ENCODE measurements around the gene EXOSC9.

The EXOSC9 gene

DNA sequence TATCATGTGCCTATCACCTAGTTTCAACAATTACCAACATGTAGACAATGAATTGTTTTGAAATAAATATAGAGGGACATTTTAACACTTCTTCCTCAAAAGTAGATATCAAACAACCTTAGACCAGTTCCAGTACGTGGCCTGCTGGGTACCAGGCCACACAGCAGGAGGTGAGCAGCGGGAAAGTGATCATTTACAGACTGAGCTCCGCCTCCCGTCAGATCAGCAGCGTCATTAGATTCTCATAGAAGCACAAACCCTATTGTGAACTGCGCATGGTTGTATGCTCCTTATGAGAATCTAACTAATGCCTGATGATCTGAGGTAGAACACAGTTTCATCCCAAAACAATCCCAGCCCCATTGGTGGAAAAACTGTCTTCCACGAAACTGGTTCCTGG, 62.7 kb downstream of the EXOSC9 start:
- no peaks in the 10 kb centered on the region for H3K9me2 ChIP-seq (ENCODE audit: low read depth, low read length)
- H3K27me3 ChIP-seq (ENCODE audit: insufficient read depth, low read length), result no peaks in the 10 kb centered on the region
- TF ChIP-seq CTCF (IDR thresholded peaks at IDR 0.05; ENCODE audit: low read length) (no peak), EZH2 (IDR thresholded peaks at IDR 0.05; ENCODE audit: borderline replicate concordance, low read length) (no peak)
- no peak overlapping the region for H3K4me3 ChIP-seq (ENCODE audit: low read depth, low read length, poor library complexity, severe bottlenecking)
- no peak overlapping the region for H3K9ac ChIP-seq (ENCODE audit: low read length)
- H3K27ac ChIP-seq (ENCODE audit: low read depth, low read length, poor library complexity, severe bottlenecking), result no peak overlapping the region
- no peaks in the 10 kb centered on the region for H4K20me1 ChIP-seq (ENCODE audit: insufficient read depth, low read length)
- no peak overlapping the region for H3K4me2 ChIP-seq (ENCODE audit: low read length)
- no peaks in the 10 kb centered on the region for H3F3A ChIP-seq (ENCODE audit: insufficient read depth, low read length)
- no peaks in the 10 kb centered on the region for H3K4me1 ChIP-seq (ENCODE audit: insufficient read depth, low read length, severe bottlenecking)
- no peaks in the 10 kb centered on the region for H3K9me3 ChIP-seq (ENCODE audit: low read length)
- no peak overlapping the region for H2AFZ ChIP-seq (ENCODE audit: low read length)
- peaks cover 32% of the 10 kb centered on the region for H3K36me3 ChIP-seq (ENCODE audit: insufficient read depth, low read length)
- no peaks in the 10 kb centered on the region for H3K79me2 ChIP-seq (ENCODE audit: insufficient read depth, low read length)

All from OCI-LY1 (cell line).